ENCODE results near the gene DBP. TPM values are rescaled to one million over a fixed set of nuclear protein-coding genes. Genes with fewer than 3 reads are reported as not detected.
A peak's percentile ranks its signal among the peaks of the same experiment; 100 is the strongest.

The DBP gene
- total RNA-seq, 6 experiments from 2014 or later = 1.8 to 11.6 (median 3.3) TPM

DNA sequence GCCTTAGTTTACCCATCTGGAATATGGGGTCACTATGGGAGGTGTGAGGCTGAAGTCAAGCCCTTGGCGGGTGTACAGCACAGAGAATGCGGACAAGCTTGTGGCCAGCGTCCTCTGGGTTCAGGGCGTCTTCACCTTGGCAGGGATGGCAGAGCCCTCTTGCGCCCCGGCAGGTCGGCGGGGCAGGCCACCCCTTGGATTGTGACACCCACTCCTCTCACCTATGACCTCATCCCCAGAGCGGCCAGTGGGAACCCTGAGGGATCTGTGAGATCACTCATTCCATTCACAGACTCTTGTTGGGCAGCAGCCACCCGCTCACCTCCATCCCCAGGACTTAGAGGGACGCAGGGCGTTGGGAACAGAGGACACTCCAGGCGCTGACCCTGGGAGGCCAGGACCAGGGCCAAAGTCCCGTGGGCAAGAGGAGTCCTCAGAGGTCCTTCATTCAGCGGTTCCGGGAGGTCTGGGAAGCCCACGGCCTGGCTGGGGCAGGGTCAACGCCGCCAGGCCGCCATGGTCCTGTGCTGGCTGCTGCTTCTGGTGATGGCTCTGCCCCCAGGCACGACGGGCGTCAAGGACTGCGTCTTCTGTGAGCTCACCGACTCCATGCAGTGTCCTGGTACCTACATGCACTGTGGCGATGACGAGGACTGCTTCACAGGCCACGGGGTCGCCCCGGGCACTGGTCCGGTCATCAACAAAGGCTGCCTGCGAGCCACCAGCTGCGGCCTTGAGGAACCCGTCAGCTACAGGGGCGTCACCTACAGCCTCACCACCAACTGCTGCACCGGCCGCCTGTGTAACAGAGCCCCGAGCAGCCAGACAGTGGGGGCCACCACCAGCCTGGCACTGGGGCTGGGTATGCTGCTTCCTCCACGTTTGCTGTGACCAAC, 30.5 kb downstream of the DBP start, which contains the start of gene SPACA4:
SPACA4 (plus strand) TSS at position 280 of the 896 bp plus-strand sequence; CDS start at position 517, 237 bp downstream.
- no peaks in the 10 kb centered on the region for H3K9me3 ChIP-seq
- no peaks in the 10 kb centered on the region for H3K4me1 ChIP-seq
- no peaks in the 10 kb centered on the region for H3K27me3 ChIP-seq
- 80% methylated on average over 2 of the region's 39 CpGs for WGBS (ENCODE audit: insufficient coverage, low coverage, low lambda C conversion rate, missing lambda C conversion rate)
- TF ChIP-seq POLR2A (IDR thresholded peaks at IDR 0.05) = no peak
- TF ChIP-seq, protein P1, sequence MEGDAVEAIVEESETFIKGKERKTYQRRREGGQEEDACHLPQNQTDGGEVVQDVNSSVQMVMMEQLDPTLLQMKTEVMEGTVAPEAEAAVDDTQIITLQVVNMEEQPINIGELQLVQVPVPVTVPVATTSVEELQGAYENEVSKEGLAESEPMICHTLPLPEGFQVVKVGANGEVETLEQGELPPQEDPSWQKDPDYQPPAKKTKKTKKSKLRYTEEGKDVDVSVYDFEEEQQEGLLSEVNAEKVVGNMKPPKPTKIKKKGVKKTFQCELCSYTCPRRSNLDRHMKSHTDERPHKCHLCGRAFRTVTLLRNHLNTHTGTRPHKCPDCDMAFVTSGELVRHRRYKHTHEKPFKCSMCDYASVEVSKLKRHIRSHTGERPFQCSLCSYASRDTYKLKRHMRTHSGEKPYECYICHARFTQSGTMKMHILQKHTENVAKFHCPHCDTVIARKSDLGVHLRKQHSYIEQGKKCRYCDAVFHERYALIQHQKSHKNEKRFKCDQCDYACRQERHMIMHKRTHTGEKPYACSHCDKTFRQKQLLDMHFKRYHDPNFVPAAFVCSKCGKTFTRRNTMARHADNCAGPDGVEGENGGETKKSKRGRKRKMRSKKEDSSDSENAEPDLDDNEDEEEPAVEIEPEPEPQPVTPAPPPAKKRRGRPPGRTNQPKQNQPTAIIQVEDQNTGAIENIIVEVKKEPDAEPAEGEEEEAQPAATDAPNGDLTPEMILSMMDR (IDR thresholded peaks at IDR 0.05) = no peak
- H3K36me3 ChIP-seq = no peaks in the 10 kb centered on the region
- H3K27ac ChIP-seq = no peak within 1 kb of the TSS
- intact Hi-C loops (cut with DNase I) = loop anchor here (10.0 kb wide), 2 partner anchors 102 to 292 kb away; no protein-coding TSS in a partner anchor
- no peak within 1 kb of the TSS for H3K4me3 ChIP-seq
- no peak for DNase-seq
- ATAC-seq = peak in 1 of 4 donors; percentile 7

DNA sequence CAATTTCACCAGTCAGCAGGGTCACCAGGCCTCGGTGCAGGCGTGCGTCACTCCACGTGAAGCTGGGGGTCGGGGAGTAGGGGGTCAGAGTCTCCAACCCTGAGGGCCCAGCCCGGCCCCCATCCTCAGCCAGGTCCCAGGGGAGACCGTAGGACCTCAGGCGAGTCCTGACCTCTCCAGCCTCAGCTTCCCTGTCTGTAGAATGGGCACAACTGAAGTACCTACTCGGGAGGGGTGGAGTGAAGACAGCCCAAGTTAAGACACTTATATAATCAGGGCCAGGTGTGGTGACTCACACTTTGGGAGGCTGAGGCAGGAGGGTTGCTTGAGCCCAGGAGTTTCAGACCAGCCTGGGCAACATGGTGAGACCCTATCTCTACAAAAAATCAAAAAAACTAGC, 33.3 kb downstream of the DBP start:
- H3K4me1 ChIP-seq = no peaks in the 10 kb centered on the region
- intact Hi-C loops (cut with DNase I) = loop anchor here (10.0 kb wide), 2 partner anchors 99 to 289 kb away; no protein-coding TSS in a partner anchor
- H3K4me3 ChIP-seq = no peak overlapping the region
- 82% methylated on average over 4 of the region's 9 CpGs for WGBS (ENCODE audit: insufficient coverage, low coverage, low lambda C conversion rate, missing lambda C conversion rate)
- no peaks in the 10 kb centered on the region for H3K36me3 ChIP-seq
- no peak for DNase-seq
- H3K27ac ChIP-seq = no peak overlapping the region
- no peak for ATAC-seq
- TF ChIP-seq POLR2A (IDR thresholded peaks at IDR 0.05) = no peak
- TF ChIP-seq, protein P1 (IDR thresholded peaks at IDR 0.05) = no peak
- H3K9me3 ChIP-seq = no peaks in the 10 kb centered on the region
- no peaks in the 10 kb centered on the region for H3K27me3 ChIP-seq

DNA sequence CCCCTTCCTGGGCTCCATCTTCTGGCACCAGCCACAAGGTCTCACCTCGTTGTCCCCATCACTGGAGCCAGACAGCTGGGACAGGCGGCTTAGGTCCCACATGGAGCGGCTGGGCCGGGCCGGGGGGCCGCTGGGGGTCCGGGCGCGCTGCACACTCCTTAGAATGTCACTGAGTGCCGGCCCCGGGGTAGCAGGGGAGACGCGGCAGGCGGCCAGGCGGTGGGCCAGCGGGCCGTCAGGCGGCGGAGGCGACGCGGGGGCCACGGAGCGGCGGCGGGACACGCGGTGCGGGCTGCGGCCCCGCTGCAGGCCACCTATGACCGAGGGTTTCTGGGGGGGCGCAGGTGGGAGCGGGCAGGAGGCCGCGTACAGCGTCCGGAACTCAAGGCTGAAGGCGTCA, 33.7 kb downstream of the DBP start:
- WGBS (ENCODE audit: insufficient coverage, low coverage, low lambda C conversion rate, missing lambda C conversion rate) = 91% methylated on average over 22 of the region's 39 CpGs
- Histone ChIP-seq H3K36me3 (no peaks in the 10 kb centered on the region), H3K4me3 (no peak overlapping the region), H3K4me1 (no peaks in the 10 kb centered on the region), H3K27ac (no peak overlapping the region), H3K9me3 (no peaks in the 10 kb centered on the region), H3K27me3 (no peaks in the 10 kb centered on the region)
- intact Hi-C loops (cut with DNase I) = loop anchor here (10.0 kb wide), 2 partner anchors 99 to 289 kb away; no protein-coding TSS in a partner anchor
- DNase-seq (no peak), ATAC-seq (no peak)
- TF ChIP-seq POLR2A (IDR thresholded peaks at IDR 0.05) = no peak
- TF ChIP-seq, protein P1 (IDR thresholded peaks at IDR 0.05) = no peak

DNA sequence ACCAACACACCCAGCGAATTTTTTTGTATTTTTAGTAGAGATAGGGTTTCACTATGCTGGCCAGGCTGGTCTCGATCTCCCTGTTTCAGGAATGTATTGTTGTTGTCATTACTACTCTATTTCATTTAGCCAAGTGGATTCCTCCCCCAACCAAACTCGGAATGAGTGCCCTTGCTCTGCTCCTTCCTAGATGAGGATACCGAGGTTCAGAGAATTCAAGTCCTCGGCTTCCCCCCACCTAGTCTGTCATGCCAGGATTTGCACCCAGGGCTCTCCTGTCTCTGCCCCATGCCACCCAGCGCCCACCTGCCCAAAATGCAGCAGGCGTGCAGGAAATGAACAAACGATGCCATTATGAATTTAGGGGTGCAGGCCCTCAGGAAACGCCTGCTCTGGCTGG, 34.2 kb downstream of the DBP start:
- intact Hi-C loops (cut with DNase I) = loop anchor here (10.0 kb wide), 2 partner anchors 98 to 288 kb away; no protein-coding TSS in a partner anchor
- WGBS (ENCODE audit: insufficient coverage, low coverage, low lambda C conversion rate, missing lambda C conversion rate) = 61% methylated on average over 4 of the region's 9 CpGs
- no peaks in the 10 kb centered on the region for H3K36me3 ChIP-seq
- H3K4me3 ChIP-seq = no peak overlapping the region
- H3K27ac ChIP-seq = no peak overlapping the region
- TF ChIP-seq, protein P1 (IDR thresholded peaks at IDR 0.05) = no peak
- no peak for TF ChIP-seq POLR2A (IDR thresholded peaks at IDR 0.05)
- no peaks in the 10 kb centered on the region for H3K4me1 ChIP-seq
- DNase-seq = no peak
- no peak for ATAC-seq
- H3K9me3 ChIP-seq = no peaks in the 10 kb centered on the region
- no peaks in the 10 kb centered on the region for H3K27me3 ChIP-seq
